HG03457 (cell line): ENCODE data around the gene JADE3.

ENCODE experiments used
- ATAC-seq: cut with Tn5 transposase; IDR thresholded peaks from one replicate; pipeline ENCODE4 v1.9.1; 2021; ENCODE audit warnings: moderate number of reproducible peaks; ENCODE audit not compliant: unreplicated experiment

The JADE3 gene

GRCh38 chrX:47101206-47101605 lies 189.0 kb downstream of the JADE3 start:
- ATAC-seq, result no peak
